ENCODE measurements around the gene CENPI. TPM values are rescaled to one million over a fixed set of nuclear protein-coding genes. Genes with fewer than 3 reads are reported as not detected.

The CENPI gene
- total and polyA plus RNA-seq, 10 of the 15 experiments (the other 5 are each of a cell fraction or from before 2014, with no cell fraction given) = 6.9 to 25.8 (median 17.5) TPM

GRCh38 chrX:101057093-101057714, 40.8 kb upstream of the CENPI start (continued):
- no peak for TF ChIP-seq RELA (IDR thresholded peaks at IDR 0.05; ENCODE audit: borderline replicate concordance, partially characterized antibody)
- TF ChIP-seq, protein P1, sequence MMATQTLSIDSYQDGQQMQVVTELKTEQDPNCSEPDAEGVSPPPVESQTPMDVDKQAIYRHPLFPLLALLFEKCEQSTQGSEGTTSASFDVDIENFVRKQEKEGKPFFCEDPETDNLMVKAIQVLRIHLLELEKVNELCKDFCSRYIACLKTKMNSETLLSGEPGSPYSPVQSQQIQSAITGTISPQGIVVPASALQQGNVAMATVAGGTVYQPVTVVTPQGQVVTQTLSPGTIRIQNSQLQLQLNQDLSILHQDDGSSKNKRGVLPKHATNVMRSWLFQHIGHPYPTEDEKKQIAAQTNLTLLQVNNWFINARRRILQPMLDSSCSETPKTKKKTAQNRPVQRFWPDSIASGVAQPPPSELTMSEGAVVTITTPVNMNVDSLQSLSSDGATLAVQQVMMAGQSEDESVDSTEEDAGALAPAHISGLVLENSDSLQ (IDR thresholded peaks at IDR 0.05) = no peak
- no peak for TF ChIP-seq ZNF622 (IDR thresholded peaks at IDR 0.05)
- TF ChIP-seq MEF2B (IDR thresholded peaks at IDR 0.05; ENCODE audit: partially characterized antibody, poor library complexity, severe bottlenecking) = no peak
- TF ChIP-seq GABPA (IDR thresholded peaks at IDR 0.05; ENCODE audit: low read depth) = no peak
- no peak for TF ChIP-seq MYB (IDR thresholded peaks at IDR 0.05; ENCODE audit: borderline replicate concordance, low read depth, low read length)
- no peak for TF ChIP-seq USF1 (IDR thresholded peaks at IDR 0.05; ENCODE audit: borderline replicate concordance, extremely low read length, insufficient read depth, low read depth, low read length)
- TF ChIP-seq BRCA1 (IDR thresholded peaks at IDR 0.05; ENCODE audit: low read depth, low read length) = no peak
- TF ChIP-seq NR2C2 (IDR thresholded peaks at IDR 0.05; ENCODE audit: borderline replicate concordance, control insufficient read depth, insufficient read length, low read depth) = no peak
- TF ChIP-seq CUX1 (IDR thresholded peaks at IDR 0.05; ENCODE audit: insufficient replicate concordance, low read depth, low read length) = no peak
- TF ChIP-seq SRF (IDR thresholded peaks at IDR 0.05; ENCODE audit: low read depth in 2 of 2, low read length in 2 of 2) = peak in 1 of 2 experiments; percentile 36; a peak in 1 of 4 replicates
- no peak for TF ChIP-seq SMARCA5 (IDR thresholded peaks at IDR 0.05)
- TF ChIP-seq YBX1 (IDR thresholded peaks at IDR 0.05) = no peak
- TF ChIP-seq PAX8 (IDR thresholded peaks at IDR 0.05) = no peak
- no peak for TF ChIP-seq MEF2A (IDR thresholded peaks at IDR 0.05; ENCODE audit: insufficient read depth, low read depth, low read length)
- TF ChIP-seq, protein P2, sequence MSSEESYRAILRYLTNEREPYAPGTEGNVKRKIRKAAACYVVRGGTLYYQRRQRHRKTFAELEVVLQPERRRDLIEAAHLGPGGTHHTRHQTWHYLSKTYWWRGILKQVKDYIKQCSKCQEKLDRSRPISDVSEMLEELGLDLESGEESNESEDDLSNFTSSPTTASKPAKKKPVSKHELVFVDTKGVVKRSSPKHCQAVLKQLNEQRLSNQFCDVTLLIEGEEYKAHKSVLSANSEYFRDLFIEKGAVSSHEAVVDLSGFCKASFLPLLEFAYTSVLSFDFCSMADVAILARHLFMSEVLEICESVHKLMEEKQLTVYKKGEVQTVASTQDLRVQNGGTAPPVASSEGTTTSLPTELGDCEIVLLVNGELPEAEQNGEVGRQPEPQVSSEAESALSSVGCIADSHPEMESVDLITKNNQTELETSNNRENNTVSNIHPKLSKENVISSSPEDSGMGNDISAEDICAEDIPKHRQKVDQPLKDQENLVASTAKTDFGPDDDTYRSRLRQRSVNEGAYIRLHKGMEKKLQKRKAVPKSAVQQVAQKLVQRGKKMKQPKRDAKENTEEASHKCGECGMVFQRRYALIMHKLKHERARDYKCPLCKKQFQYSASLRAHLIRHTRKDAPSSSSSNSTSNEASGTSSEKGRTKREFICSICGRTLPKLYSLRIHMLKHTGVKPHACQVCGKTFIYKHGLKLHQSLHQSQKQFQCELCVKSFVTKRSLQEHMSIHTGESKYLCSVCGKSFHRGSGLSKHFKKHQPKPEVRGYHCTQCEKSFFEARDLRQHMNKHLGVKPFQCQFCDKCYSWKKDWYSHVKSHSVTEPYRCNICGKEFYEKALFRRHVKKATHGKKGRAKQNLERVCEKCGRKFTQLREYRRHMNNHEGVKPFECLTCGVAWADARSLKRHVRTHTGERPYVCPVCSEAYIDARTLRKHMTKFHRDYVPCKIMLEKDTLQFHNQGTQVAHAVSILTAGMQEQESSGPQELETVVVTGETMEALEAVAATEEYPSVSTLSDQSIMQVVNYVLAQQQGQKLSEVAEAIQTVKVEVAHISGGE (CRISPR knock-in tag; IDR thresholded peaks at IDR 0.05) = no peak
- TF ChIP-seq NFYB (IDR thresholded peaks at IDR 0.05; ENCODE audit: insufficient read depth, low read depth, low read length) = no peak

All from GM12878 (cell line).